Activated CD8-positive, alpha-beta T cell treated with anti-CD3 and anti-CD28 coated beads for 36 hours (primary cell): ENCODE data around the gene SLC8B1. TPM values are rescaled to one million over a fixed set of nuclear protein-coding genes. Genes with fewer than 3 reads are reported as not detected.
"Not testable (repeated sequence)": the region's sequence is repeated elsewhere in the genome, so short reads cannot be mapped to it uniquely, and the experiment has no call there.

ENCODE experiments used
- ATAC-seq: fragments of 200-7000 bp; cut with Tn5 transposase; one replicate; pipeline ENCODE4 v1.10.0; 2021; ENCODE audit warnings: mild to moderate bottlenecking, moderate library complexity
- CTCF ChIA-PET: fragments of 350-600 bp; sonication (Branson Sonifier 250); formaldehyde crosslinking; loops from one replicate; lab custom pipeline; 2021; ENCODE audit warnings: antibody characterized with exemption; lab: Charles Lee
- POLR2A ChIA-PET: fragments of 350-600 bp; sonication (Branson Sonifier 250); formaldehyde crosslinking; loops from one replicate; lab custom pipeline; 2021; ENCODE audit warnings: antibody characterized with exemption; lab: Charles Lee
- DNase-seq: peaks from one replicate; pipeline ENCODE4 v3.0.0-alpha.2; 2020
- H3K27ac Mint-ChIP-seq: one replicate; pipeline ENCODE4 v1.8.0; 2021; ENCODE audit warnings: mild to moderate bottlenecking, mixed read lengths
- H3K27me3 Mint-ChIP-seq: one replicate; pipeline ENCODE4 v1.8.0; 2021; ENCODE audit warnings: mixed read lengths
- H3K36me3 Mint-ChIP-seq: one replicate; pipeline ENCODE4 v1.8.0; 2021; ENCODE audit warnings: low read depth, mixed read lengths
- H3K4me1 Mint-ChIP-seq: one replicate; pipeline ENCODE4 v1.8.0; 2021; ENCODE audit warnings: low read depth, mixed read lengths
- H3K4me3 Mint-ChIP-seq: one replicate; pipeline ENCODE4 v1.8.0; 2021; ENCODE audit warnings: mild to moderate bottlenecking, moderate library complexity, mixed read lengths
- H3K9me3 Mint-ChIP-seq: one replicate; pipeline ENCODE4 v1.8.0; 2021; ENCODE audit warnings: mixed read lengths
- intact Hi-C: fragments of 100-400 bp; cut with micrococcal nuclease; formaldehyde crosslinking; loops from one replicate; pipeline ENCODE4 v1.10.0; 2022
- total RNA-seq, 2 experiments: library from RNA; stranded (reverse); gene quantifications; one replicate each; pipeline ENCODE4 v1.2.3, GENCODE V29; 2021
- TF ChIP-seq, protein P1 (sequence below): fragments of 200-600 bp; IDR thresholded peaks from one replicate; pipeline ENCODE4 v1.8.0; 2022; ENCODE audit warnings: antibody characterized with exemption, mild to moderate bottlenecking

The SLC8B1 gene
- total RNA-seq, 2 experiments from 2014 or later, result 13.4 to 18.9 TPM

DNA sequence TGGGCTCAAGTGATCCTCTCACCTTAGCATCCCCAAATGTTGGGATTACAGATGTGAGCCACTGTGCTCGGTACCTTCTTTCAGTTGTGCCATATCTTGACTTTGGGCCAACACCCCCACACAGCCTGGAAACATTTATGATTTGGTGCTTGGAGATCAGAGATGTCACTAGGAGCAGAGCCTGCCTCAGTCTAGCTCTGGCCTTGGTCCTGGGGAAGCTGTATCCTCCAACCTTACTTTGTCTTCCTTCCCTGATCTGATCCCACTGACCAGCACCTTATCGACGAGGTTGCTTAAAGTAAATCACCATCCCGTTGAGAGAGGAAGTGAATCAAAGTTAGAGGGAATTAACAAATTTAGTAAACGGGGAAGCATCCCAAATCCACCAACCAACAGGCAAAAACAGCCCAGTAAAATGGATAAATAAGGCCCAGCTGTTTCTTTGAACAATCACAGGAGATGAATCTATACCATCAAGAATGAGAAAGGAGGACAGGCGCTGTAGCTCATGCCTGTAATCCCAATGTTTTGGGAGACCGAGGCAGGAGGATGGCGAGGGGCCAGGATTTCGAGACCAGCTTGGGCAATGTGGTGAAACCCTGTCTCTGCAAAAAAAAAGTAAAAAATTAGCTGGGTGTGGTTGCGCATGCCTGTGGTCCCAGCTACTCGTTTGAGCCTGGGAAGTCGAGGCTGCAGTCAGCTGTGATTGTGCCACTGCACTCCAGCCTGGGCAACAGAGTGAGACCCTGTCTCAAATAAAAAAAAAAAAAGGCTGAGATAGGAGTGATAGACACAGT is 26.9 kb upstream of the SLC8B1 start:
- no peaks in the 10 kb centered on the region for H3K9me3 Mint-ChIP-seq
- POLR2A ChIA-PET, result no interaction called here
- no peak for ATAC-seq
- intact Hi-C loops, result no loop called here
- peaks cover 8% of the 10 kb centered on the region for H3K36me3 Mint-ChIP-seq
- DNase-seq, result no peak
- no peaks in the 10 kb centered on the region for H3K27me3 Mint-ChIP-seq
- H3K4me1 Mint-ChIP-seq, result peaks cover 17% of the 10 kb centered on the region
- no peak overlapping the region for H3K4me3 Mint-ChIP-seq
- TF ChIP-seq, protein P1, sequence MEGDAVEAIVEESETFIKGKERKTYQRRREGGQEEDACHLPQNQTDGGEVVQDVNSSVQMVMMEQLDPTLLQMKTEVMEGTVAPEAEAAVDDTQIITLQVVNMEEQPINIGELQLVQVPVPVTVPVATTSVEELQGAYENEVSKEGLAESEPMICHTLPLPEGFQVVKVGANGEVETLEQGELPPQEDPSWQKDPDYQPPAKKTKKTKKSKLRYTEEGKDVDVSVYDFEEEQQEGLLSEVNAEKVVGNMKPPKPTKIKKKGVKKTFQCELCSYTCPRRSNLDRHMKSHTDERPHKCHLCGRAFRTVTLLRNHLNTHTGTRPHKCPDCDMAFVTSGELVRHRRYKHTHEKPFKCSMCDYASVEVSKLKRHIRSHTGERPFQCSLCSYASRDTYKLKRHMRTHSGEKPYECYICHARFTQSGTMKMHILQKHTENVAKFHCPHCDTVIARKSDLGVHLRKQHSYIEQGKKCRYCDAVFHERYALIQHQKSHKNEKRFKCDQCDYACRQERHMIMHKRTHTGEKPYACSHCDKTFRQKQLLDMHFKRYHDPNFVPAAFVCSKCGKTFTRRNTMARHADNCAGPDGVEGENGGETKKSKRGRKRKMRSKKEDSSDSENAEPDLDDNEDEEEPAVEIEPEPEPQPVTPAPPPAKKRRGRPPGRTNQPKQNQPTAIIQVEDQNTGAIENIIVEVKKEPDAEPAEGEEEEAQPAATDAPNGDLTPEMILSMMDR, result no peak
- no peak overlapping the region for H3K27ac Mint-ChIP-seq
- CTCF ChIA-PET, result interaction anchor here (1.0 kb wide), 1 partner anchor 37 kb away, joined by 3 read pairs; no protein-coding TSS in a partner anchor

DNA sequence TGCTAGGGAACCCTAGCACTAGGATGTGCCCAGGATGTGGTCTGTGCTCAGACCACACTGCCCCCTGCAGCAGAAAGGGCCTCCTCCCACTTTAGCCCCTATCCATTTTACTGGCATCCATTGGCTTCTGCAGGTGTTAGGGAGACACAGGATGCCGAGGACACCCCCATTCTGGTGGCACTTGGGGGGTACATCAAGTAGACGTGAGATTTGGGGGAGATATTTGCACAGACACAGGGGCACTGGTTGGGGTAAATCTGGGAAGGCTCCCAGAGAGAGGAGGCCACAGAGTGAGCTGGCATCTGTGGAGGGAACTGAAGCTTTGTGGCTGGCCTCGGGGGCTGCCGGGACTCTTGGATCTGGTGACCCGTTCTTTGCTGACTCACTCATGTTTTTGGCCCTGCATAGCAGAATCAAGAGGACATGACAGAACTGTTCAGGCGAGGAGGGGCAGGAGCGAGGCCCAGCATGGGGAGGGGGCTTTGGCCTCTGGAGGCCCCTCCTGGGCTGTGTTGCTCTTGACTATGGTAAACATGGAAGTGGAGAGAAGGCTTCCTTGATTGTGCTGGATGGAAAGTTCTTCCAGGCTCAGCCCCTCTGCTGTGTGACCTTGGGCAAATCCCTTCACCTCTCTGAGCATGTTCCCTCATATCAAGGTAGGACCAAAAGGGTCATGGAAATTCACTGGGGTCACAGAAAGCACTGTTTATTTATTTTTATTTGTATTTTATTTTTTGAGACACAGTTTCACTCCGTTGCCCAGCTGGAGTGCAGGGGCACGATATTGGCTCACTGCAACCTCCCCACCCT is 25.2 kb upstream of the SLC8B1 start:
- ChIA-PET CTCF (no interaction called here), POLR2A (interaction anchor here (0.9 kb wide), 1 partner anchor 123 kb away, joined by 3 read pairs; no protein-coding TSS in a partner anchor)
- TF ChIP-seq, protein P1, result no peak
- peak; percentile 22 for DNase-seq
- Mint-ChIP-seq H3K4me1 (peaks cover 17% of the 10 kb centered on the region), H3K27ac (no peak overlapping the region), H3K9me3 (no peaks in the 10 kb centered on the region), H3K36me3 (peaks cover 5% of the 10 kb centered on the region), H3K27me3 (no peaks in the 10 kb centered on the region), H3K4me3 (peak overlapping the region; percentile 81)
- intact Hi-C loops, result no loop called here
- no peak for ATAC-seq

DNA sequence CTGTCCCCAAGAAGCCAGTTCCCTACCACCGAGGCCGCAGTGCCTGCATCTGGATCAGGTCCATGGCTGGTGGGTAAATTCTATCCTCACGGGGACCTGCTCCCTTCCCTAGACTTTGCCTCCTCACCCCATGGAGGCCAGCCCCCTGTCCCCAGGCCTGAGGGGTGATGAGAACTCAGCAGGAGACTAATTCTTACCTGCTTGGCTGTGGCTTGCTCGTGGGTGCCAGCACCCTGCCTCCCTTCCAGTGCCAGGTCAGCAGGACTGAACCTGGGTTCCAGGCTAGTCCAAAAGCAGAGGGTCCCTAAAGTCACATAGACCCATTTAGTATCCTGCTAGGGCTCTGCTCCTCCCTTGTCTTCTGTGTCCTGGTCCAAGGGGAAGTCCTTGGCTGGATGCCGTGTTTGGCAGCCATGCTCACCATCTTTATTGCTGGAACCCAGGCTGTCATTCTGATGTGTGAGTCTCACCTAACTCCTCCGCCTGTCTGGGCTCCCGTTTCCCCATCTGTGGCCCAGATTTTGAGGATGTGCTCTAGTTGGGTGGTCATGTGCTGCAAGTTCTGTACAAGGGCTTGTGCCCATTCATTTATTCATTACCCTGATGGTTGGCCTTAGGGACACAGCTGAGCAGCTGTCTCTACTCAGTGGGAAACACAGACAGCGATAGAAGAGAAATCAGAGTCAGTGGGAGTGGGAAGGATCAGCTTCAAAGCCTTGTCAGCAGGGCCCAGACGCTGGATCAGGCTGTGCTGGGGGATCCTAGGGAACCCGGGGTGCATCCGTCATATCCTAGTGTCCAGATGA is 24.4 kb upstream of the SLC8B1 start:
- intact Hi-C loops, result no loop called here
- Mint-ChIP-seq H3K4me1 (peaks cover 17% of the 10 kb centered on the region), H3K27ac (peak overlapping the region; percentile 2), H3K4me3 (peak overlapping the region; percentile 81), H3K9me3 (no peaks in the 10 kb centered on the region), H3K27me3 (no peaks in the 10 kb centered on the region), H3K36me3 (peaks cover 3% of the 10 kb centered on the region)
- DNase-seq, result no peak
- CTCF ChIA-PET, result no interaction called here
- TF ChIP-seq, protein P1, result no peak
- POLR2A ChIA-PET, result interaction anchor here (1.2 kb wide), 1 partner anchor 25 kb away, joined by 3 read pairs; no protein-coding TSS in a partner anchor
- no peak for ATAC-seq

DNA sequence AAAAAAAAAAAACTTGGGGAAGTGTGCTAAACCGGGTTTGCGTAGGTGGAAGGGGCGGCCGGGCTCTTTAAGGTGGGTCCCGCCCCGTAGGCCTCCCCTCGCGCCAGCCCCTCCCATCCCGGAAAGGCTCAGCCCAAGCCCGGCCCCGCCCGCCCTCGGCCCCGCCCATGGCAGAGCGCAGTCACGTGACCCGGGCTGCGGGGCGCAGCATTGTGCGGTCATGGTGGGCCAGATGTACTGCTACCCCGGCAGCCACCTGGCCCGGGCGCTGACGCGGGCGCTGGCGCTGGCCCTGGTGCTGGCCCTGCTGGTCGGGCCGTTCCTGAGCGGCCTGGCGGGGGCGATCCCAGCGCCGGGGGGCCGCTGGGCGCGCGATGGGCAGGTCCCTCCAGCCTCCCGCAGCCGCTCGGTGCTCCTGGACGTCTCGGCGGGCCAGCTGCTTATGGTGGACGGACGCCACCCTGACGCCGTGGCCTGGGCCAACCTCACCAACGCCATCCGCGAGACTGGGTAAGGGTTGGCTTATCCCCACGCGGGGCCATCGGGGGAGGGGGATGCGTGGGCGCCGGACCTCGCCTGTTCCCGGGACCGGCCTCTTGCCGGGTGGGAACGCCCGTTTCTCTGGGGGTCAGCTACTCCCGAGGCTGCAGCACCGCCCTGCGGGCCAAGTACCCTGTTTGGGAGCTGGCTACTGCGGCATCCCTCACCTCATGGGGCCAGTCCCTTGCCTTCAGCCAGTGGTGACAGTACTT is 23.6 kb upstream of the SLC8B1 start, which contains the start of gene PLBD2:
Gene PLBD2, plus strand, starts transcription at position 207 of the 752 bp plus-strand sequence. Its CDS starts 14 bp downstream, at position 221.
- Mint-ChIP-seq H3K27ac (peak within 1 kb of the TSS; percentile 88), H3K36me3 (peaks cover 1% of the 10 kb centered on the region), H3K9me3 (no peaks in the 10 kb centered on the region), H3K4me3 (peak within 1 kb of the TSS; percentile 81), H3K4me1 (peaks cover 17% of the 10 kb centered on the region), H3K27me3 (no peaks in the 10 kb centered on the region)
- POLR2A ChIA-PET, result interaction anchor here (0.8 to 1.2 kb wide), 2 partner anchors 22 to 24 kb away, joined by 3 read pairs; no protein-coding TSS in a partner anchor
- ATAC-seq (peak; percentile 99), DNase-seq (peak; percentile 96)
- TF ChIP-seq, protein P1, result no peak
- CTCF ChIA-PET, result no interaction called here
- intact Hi-C loops, result no loop called here

DNA sequence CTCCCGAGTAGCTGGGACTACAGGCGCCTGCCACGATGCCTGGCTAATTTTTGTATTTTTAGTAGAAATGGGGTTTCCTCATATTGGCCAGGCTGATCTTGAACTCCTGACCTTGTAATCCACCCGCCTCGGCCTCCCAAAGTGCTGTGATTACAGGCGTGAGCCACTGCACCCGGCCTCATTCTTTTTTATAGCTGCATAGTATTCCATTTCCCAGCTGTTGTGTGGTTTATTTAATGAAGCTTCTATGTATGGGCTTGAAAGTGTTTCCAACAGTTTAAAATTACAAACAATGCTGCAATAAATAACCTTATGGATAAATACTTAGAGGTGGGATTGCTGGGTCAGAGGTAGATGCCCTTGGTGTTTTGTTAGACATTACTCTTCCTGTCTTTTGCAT is 19.3 kb upstream of the SLC8B1 start:
- H3K36me3 Mint-ChIP-seq, H3K27me3 Mint-ChIP-seq, ATAC-seq, H3K9me3 Mint-ChIP-seq, POLR2A ChIA-PET, H3K4me1 Mint-ChIP-seq, H3K27ac Mint-ChIP-seq, DNase-seq, H3K4me3 Mint-ChIP-seq, intact Hi-C loops: not testable (repeated sequence)
- CTCF ChIA-PET, result interaction anchor here (1.4 kb wide), 1 partner anchor 70 kb away, joined by 3 read pairs; no protein-coding TSS in a partner anchor
